Measurements from ENCODE around the gene PEX16.

The PEX16 gene

GRCh38 chr11:45917623-45918330 lies at the start of gene PEX16:
TSS of gene PEX16 (minus strand) at chr11:45917877. CDS start at chr11:45917811, 66 bp downstream.
- peak; percentile 91 for DNase-seq (ENCODE audit: low read depth)

- DNase-seq (ENCODE audit: low read depth), result peak; percentile 33
These were observed 47.3 kb upstream of the PEX16 start for GRCh38 chr11:45964911-45965389.

GRCh38 chr11:45961751-45962240 lies 44.1 kb upstream of the PEX16 start:
- no peak for DNase-seq (ENCODE audit: low read depth)

- DNase-seq (ENCODE audit: low read depth), result no peak
These were observed 42.9 kb upstream of the PEX16 start for GRCh38 chr11:45960387-45961095.

GRCh38 chr11:45959851-45960250 lies 42.2 kb upstream of the PEX16 start:
- DNase-seq (ENCODE audit: low read depth), result no peak

GRCh38 chr11:45949992-45950407 lies 32.3 kb upstream of the PEX16 start:
- DNase-seq (ENCODE audit: low read depth), result no peak

GRCh38 chr11:45948356-45948755 lies 30.7 kb upstream of the PEX16 start:
- DNase-seq (ENCODE audit: low read depth), result no peak

GRCh38 chr11:45947885-45948284 lies 30.2 kb upstream of the PEX16 start:
- no peak for DNase-seq (ENCODE audit: low read depth)

GRCh38 chr11:45945397-45945999 lies 27.8 kb upstream of the PEX16 start:
- no peak for DNase-seq (ENCODE audit: low read depth)

GRCh38 chr11:45942381-45942780 lies 24.7 kb upstream of the PEX16 start:
- DNase-seq (ENCODE audit: low read depth), result no peak

- no peak for DNase-seq (ENCODE audit: low read depth)
These were observed 23.6 kb upstream of the PEX16 start for GRCh38 chr11:45941285-45941684.

GRCh38 chr11:45939836-45940235 lies 22.2 kb upstream of the PEX16 start:
- no peak for DNase-seq (ENCODE audit: low read depth)

GRCh38 chr11:45937916-45938315 lies 20.2 kb upstream of the PEX16 start:
- DNase-seq (ENCODE audit: low read depth), result no peak

GRCh38 chr11:45936511-45937054 lies 18.9 kb upstream of the PEX16 start:
- DNase-seq (ENCODE audit: low read depth), result no peak

- no peak for DNase-seq (ENCODE audit: low read depth)
These were observed 17.8 kb upstream of the PEX16 start for GRCh38 chr11:45935349-45936064.

- DNase-seq (ENCODE audit: low read depth), result no peak
These were observed 17.1 kb upstream of the PEX16 start for GRCh38 chr11:45934580-45935318.

- DNase-seq (ENCODE audit: low read depth), result no peak
These were observed 16.3 kb upstream of the PEX16 start for GRCh38 chr11:45933846-45934579.

- DNase-seq (ENCODE audit: low read depth), result no peak
These were observed 15.6 kb upstream of the PEX16 start for GRCh38 chr11:45933131-45933831.

GRCh38 chr11:45932217-45932616 lies 14.5 kb upstream of the PEX16 start:
- DNase-seq (ENCODE audit: low read depth), result no peak

GRCh38 chr11:45931739-45932138 lies 14.1 kb upstream of the PEX16 start:
- no peak for DNase-seq (ENCODE audit: low read depth)

Measured in stimulated activated CD8-positive, alpha-beta memory T cell treated with anti-CD3 and anti-CD28 coated beads, Interleukin-12 subunit alpha, Interleukin-12 subunit beta, amount 100 ng/mL, for 1 hour (primary cell).